Astrocyte of the spinal cord (primary cell): ENCODE data around the gene ROCK1.
"Not testable (repeated sequence)": the region's sequence is repeated elsewhere in the genome, so short reads cannot be mapped to it uniquely, and the experiment has no call there.

Experiments
- DNase-seq: peaks from one replicate; pipeline ENCODE4 v3.0.0; 2011; ENCODE audit warnings: low read depth, low spot score
- H3K4me3 ChIP-seq: 2 replicates; pipeline ENCODE4 v1.5.1; 2011; ENCODE audit warnings: low read depth, mild to moderate bottlenecking, low read length, moderate library complexity
- in situ Hi-C: cut with HindIII; loops from 2 replicates; pipeline ENCODE4 v1.10.0; 2017; ENCODE audit warnings: low sequenced_read_pairs
- TF ChIP-seq, protein P1 (sequence below): IDR thresholded peaks from 2 replicates; pipeline ENCODE4 v1.5.1; 2012; ENCODE audit warnings: low read depth, mild to moderate bottlenecking, low read length, inconsistent platforms

ROCK1 gene

DNA sequence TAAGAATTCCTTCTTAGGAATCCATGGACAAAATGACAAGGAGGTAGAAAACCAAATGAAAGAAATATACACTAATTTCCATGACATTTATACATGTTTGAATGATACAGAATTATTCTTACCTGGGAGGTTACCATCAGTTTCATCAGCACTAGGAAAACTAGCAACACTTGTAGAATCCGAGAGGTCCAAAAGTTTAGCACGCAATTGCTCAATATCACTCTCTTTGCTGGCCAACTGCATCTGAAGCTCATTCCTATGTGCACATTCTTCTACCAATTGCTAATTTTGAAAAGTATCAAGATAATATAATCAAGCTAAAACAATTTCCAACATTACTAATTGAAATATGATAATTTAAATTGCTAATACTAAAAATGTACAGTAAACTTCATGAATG, 144.8 kb downstream of the ROCK1 start:
- TF ChIP-seq, protein P1, sequence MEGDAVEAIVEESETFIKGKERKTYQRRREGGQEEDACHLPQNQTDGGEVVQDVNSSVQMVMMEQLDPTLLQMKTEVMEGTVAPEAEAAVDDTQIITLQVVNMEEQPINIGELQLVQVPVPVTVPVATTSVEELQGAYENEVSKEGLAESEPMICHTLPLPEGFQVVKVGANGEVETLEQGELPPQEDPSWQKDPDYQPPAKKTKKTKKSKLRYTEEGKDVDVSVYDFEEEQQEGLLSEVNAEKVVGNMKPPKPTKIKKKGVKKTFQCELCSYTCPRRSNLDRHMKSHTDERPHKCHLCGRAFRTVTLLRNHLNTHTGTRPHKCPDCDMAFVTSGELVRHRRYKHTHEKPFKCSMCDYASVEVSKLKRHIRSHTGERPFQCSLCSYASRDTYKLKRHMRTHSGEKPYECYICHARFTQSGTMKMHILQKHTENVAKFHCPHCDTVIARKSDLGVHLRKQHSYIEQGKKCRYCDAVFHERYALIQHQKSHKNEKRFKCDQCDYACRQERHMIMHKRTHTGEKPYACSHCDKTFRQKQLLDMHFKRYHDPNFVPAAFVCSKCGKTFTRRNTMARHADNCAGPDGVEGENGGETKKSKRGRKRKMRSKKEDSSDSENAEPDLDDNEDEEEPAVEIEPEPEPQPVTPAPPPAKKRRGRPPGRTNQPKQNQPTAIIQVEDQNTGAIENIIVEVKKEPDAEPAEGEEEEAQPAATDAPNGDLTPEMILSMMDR: no peak
- H3K4me3 ChIP-seq: no peak overlapping the region
- in situ Hi-C loops: no loop called here
- no peak for DNase-seq

DNA sequence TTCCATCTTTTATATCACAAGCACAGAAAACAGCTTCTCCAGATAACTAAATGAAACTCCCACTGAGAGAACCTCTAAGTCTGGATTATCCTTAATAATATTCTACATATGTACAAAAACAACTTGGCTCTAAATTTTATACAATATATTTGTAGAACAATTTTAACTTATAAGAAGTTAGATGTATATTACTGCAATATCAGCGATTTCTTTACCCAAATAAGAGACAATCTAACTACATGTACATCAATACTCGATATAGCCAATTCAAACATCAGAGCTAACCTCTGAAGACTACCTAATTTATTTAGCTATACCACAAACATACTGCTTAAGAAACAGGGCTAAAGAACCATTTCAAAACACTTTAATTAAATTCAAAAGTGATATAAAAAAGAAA, 148.6 kb downstream of the ROCK1 start:
- TF ChIP-seq, protein P1: no peak
- in situ Hi-C loops: no loop called here
- DNase-seq: no peak
- H3K4me3 ChIP-seq: no peak overlapping the region

- no peak for DNase-seq
- in situ Hi-C loops: no loop called here
- TF ChIP-seq, protein P1: no peak
- H3K4me3 ChIP-seq: no peak overlapping the region
Measured at GRCh38 chr18:20960735-20961134, 150.9 kb downstream of the ROCK1 start.

GRCh38 chr18:20950827-20951226, 160.8 kb downstream of the ROCK1 start:
- H3K4me3 ChIP-seq, DNase-seq, in situ Hi-C loops: not testable (repeated sequence)
